ENCODE data around the gene LRRC8D. TPM values are rescaled to one million over a fixed set of nuclear protein-coding genes. Genes with fewer than 3 reads are reported as not detected.

LRRC8D gene
- total and polyA plus RNA-seq, 8 donors = under 0.01 to 13.8 (median 5.2) TPM

- H3K4me1 ChIP-seq = peaks cover 0 to 14% (median 4%) of the 10 kb centered on the region in 4 donors
- no peak for DNase-seq
- H3K27ac ChIP-seq = no peak overlapping the region
- H3K36me3 ChIP-seq = no peaks in the 10 kb centered on the region
- intact Hi-C loops (cut with DNase I; ENCODE audit: low total_unique reads) = no loop called here
- H3K9me3 ChIP-seq = no peaks in the 10 kb centered on the region
- no peak overlapping the region for H3K4me3 ChIP-seq
- H3K27me3 ChIP-seq = no peaks in the 10 kb centered on the region
- TF ChIP-seq POLR2AphosphoS5 (IDR thresholded peaks at IDR 0.05) = no peak
- TF ChIP-seq EP300 (IDR thresholded peaks at IDR 0.05) = no peak
- no peak for TF ChIP-seq POLR2A (IDR thresholded peaks at IDR 0.05)
- TF ChIP-seq CTCF (IDR thresholded peaks at IDR 0.05) = no peak
Observed at GRCh38 chr1:89972024-89972423, 151.2 kb downstream of the LRRC8D start.

GRCh38 chr1:89973471-89974127 is 152.8 kb downstream of the LRRC8D start:
- no peak overlapping the region for H3K4me3 ChIP-seq
- TF ChIP-seq EP300 (IDR thresholded peaks at IDR 0.05) (no peak), POLR2A (IDR thresholded peaks at IDR 0.05) (no peak), POLR2AphosphoS5 (IDR thresholded peaks at IDR 0.05) (no peak)
- H3K9me3 ChIP-seq = no peaks in the 10 kb centered on the region
- H3K36me3 ChIP-seq = no peaks in the 10 kb centered on the region
- H3K27ac ChIP-seq = no peak overlapping the region
- H3K27me3 ChIP-seq = no peaks in the 10 kb centered on the region
- intact Hi-C loops (cut with DNase I; ENCODE audit: low total_unique reads) = no loop called here
- WGBS, 5 donors = 78 to 87% (median 85%) methylated on average over 8 of the region's 8 CpGs
- DNase-seq = no peak
- peaks cover 0 to 14% (median 4%) of the 10 kb centered on the region in 4 donors for H3K4me1 ChIP-seq

GRCh38 chr1:89974256-89974655 is 153.4 kb downstream of the LRRC8D start:
- WGBS, 5 donors = 61 to 89% (median 67%) methylated on average over 4 of the region's 4 CpGs
- Histone ChIP-seq H3K36me3 (no peaks in the 10 kb centered on the region), H3K9me3 (no peaks in the 10 kb centered on the region), H3K4me1 (peaks cover 0 to 14% (median 4%) of the 10 kb centered on the region in 4 donors), H3K27me3 (no peaks in the 10 kb centered on the region), H3K4me3 (no peak overlapping the region), H3K27ac (no peak overlapping the region)
- TF ChIP-seq POLR2A (IDR thresholded peaks at IDR 0.05) = no peak
- TF ChIP-seq CTCF (IDR thresholded peaks at IDR 0.05) = no peak
- TF ChIP-seq POLR2AphosphoS5 (IDR thresholded peaks at IDR 0.05) = no peak
- TF ChIP-seq EP300 (IDR thresholded peaks at IDR 0.05) = no peak
- DNase-seq = no peak
- intact Hi-C loops (cut with DNase I; ENCODE audit: low total_unique reads) = no loop called here

GRCh38 chr1:89974696-89975470 is 154.1 kb downstream of the LRRC8D start:
- 33 to 49% (median 38%) methylated on average over 4 of the region's 4 CpGs for WGBS, 5 donors

More at GRCh38 chr1:89974696-89975470, 154.1 kb downstream of the LRRC8D start:
- no peak overlapping the region for H3K4me3 ChIP-seq
- H3K4me1 ChIP-seq = peaks cover 0 to 14% (median 4%) of the 10 kb centered on the region in 4 donors
- no peaks in the 10 kb centered on the region for H3K36me3 ChIP-seq
- TF ChIP-seq EP300 (IDR thresholded peaks at IDR 0.05) = no peak
- no peak for TF ChIP-seq POLR2A (IDR thresholded peaks at IDR 0.05)
- no peak for TF ChIP-seq CTCF (IDR thresholded peaks at IDR 0.05)
- no peak for TF ChIP-seq POLR2AphosphoS5 (IDR thresholded peaks at IDR 0.05)
- intact Hi-C loops (cut with DNase I; ENCODE audit: low total_unique reads) = no loop called here
- no peak overlapping the region for H3K27ac ChIP-seq
- no peak for DNase-seq
- no peaks in the 10 kb centered on the region for H3K9me3 ChIP-seq
- no peaks in the 10 kb centered on the region for H3K27me3 ChIP-seq

Measured in stomach (tissue), 9 donors.